Panc1 (cell line): ENCODE data around the gene RBP5. TPM values are rescaled to one million over a fixed set of nuclear protein-coding genes. Genes with fewer than 3 reads are reported as not detected.
"Not testable (repeated sequence)": the region's sequence is repeated elsewhere in the genome, so short reads cannot be mapped to it uniquely, and the experiment has no call there.

Source experiments
- ATAC-seq: fragments of 200-7000 bp; cut with Tn5 transposase; 2 replicates; pipeline ENCODE4 v1.9.1; 2020; ENCODE audit warnings: mild to moderate bottlenecking, moderate library complexity
- BruUV-seq: library from RNA; stranded (reverse); fragments of 400-500 nt; replicated peaks from 2 replicates; lab custom pipeline; 2021; lab: Mats Ljungman, UMichigan
- CTCF ChIA-PET: fragments of 300-600 bp; sonication (Branson Sonifier 250); formaldehyde crosslinking; loops from one replicate; lab custom pipeline; 2022; ENCODE audit warnings: antibody characterized with exemption; lab: Charles Lee
- POLR2A ChIA-PET: fragments of 300-600 bp; sonication (Branson Sonifier 250); formaldehyde crosslinking; loops from one replicate; lab custom pipeline; 2022; ENCODE audit warnings: antibody characterized with exemption; lab: Charles Lee
- DNase-seq: peaks from one replicate; pipeline ENCODE4 v3.0.0-alpha.2; 2010; ENCODE audit warnings: low read depth, low spot score
- H3K27ac ChIP-seq: 2 replicates; pipeline ENCODE4 v1.5.1; 2011; ENCODE audit warnings: mild to moderate bottlenecking, low read length, inconsistent platforms
- H3K27me3 ChIP-seq: fragments of 200-500 bp; sonication (Bioruptor generic); 2 replicates; pipeline ENCODE4 v1.6.0; 2014; ENCODE audit warnings: low read length, inconsistent platforms; ENCODE audit not compliant: control insufficient read depth, insufficient read depth
- H3K36me3 ChIP-seq: fragments of 200-500 bp; sonication (Bioruptor generic); 2 replicates; pipeline ENCODE4 v1.5.1; 2014; ENCODE audit warnings: inconsistent platforms, mild to moderate bottlenecking, low read length, moderate library complexity; ENCODE audit not compliant: control insufficient read depth, insufficient read depth
- H3K4me1 ChIP-seq: 2 replicates; pipeline ENCODE4 v1.5.1; 2011; ENCODE audit warnings: inconsistent platforms, mild to moderate bottlenecking, low read length, moderate library complexity; ENCODE audit not compliant: control insufficient read depth, insufficient read depth
- H3K4me3 ChIP-seq, 2 experiments: 2 replicates each; pipeline ENCODE4 v1.5.1; 2011 to 2012; ENCODE audit warnings: low read depth in 2 of 2, low read length in 2 of 2, mild to moderate bottlenecking in 2 of 2, inconsistent platforms in 1 of 2, moderate library complexity in 1 of 2
- H3K9me3 ChIP-seq: fragments of 200-500 bp; sonication (Bioruptor generic); 2 replicates; pipeline ENCODE4 v1.5.1; 2014; ENCODE audit warnings: low read depth, mild to moderate bottlenecking, inconsistent platforms, low read length, moderate library complexity; ENCODE audit not compliant: control insufficient read depth, insufficient read depth
- POLR2AphosphoS5 ChIP-seq: IDR thresholded peaks from 2 replicates; pipeline ENCODE4 v1.6.1; 2012; ENCODE audit warnings: mild to moderate bottlenecking, low read depth, low read length, moderate library complexity
- SIN3A ChIP-seq: IDR thresholded peaks from 2 replicates; pipeline ENCODE4 v1.6.1; 2012; ENCODE audit warnings: low read depth, mild to moderate bottlenecking, low read length, moderate library complexity, borderline replicate concordance; ENCODE audit not compliant: insufficient read depth
- TCF7L2 ChIP-seq: IDR thresholded peaks from 2 replicates; pipeline ENCODE4 v1.6.1; 2011; ENCODE audit warnings: mild to moderate bottlenecking, low read depth, low read length, inconsistent platforms
- in situ Hi-C: cut with HindIII; loops from 2 replicates; pipeline ENCODE4 v1.10.0; 2016; ENCODE audit warnings: low sequenced_read_pairs, low pct_unique_long_range_greater_than_20kb
- intact Hi-C: fragments of 100-400 bp; cut with micrococcal nuclease; formaldehyde crosslinking; loops from one replicate; pipeline ENCODE4 v1.10.0; 2022; ENCODE audit not compliant: unreplicated experiment
- total RNA-seq: library from RNA; stranded (reverse); gene quantifications from one replicate; pipeline ENCODE4 v1.2.1, GENCODE V29; 2021; ENCODE audit not compliant: unreplicated experiment
- TF ChIP-seq, protein P1 (sequence below), 2 experiments: IDR thresholded peaks; 2 replicates each; pipeline ENCODE4 v1.6.1; 2011 to 2012; ENCODE audit warnings: low read depth in 2 of 2, control low read depth in 1 of 2, low read length in 1 of 2, mild to moderate bottlenecking in 1 of 2, moderate library complexity in 1 of 2; ENCODE audit not compliant: insufficient read depth in 1 of 2
- TF ChIP-seq, protein P2 (sequence below): fragments of 450-650 bp; IDR thresholded peaks from 2 replicates; pipeline ENCODE4 v1.5.1; 2017; ENCODE audit warnings: mild to moderate bottlenecking

Gene RBP5
- total RNA-seq, 1 experiment from 2014 or later: not detected

DNA sequence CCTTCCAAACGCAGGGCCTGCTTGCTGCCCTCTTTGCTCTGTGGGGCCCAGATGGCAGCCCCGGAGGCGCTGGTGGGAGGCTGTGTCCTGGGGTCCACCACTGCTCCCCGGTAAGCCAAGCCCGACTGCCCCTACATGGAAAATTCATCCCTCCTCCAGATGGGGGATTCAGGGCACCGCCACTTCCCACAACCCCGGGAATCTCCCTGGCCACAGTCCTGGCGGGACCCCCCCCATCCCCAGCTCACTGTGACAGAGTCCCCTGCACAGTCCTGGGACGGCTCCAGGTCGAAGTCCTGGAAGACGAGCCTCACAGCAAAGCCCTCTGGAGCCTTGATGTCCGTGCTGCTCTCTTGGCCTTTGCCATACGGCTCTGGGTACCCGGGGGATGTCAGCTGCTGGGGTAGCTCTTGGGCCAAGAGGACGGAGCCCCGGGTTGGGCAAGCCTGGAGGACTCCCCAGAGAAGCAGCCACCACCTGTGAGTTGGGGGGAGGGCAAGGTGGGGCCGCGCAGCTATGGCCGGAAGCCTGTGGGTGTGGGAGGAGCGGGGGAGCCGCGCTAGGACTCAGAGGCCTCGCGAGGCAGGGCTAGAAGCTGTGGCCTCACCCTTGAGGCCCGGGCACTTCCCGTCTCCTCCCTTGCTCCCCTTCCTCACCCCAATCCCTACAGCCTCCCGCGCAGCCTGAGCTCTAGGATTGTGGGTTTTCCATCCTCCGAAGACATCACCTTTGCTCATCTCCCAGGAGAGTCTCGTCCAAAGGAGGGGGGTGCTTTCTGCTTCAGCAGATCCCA is 20.5 kb downstream of the RBP5 start:
- Histone ChIP-seq H3K4me1 (peaks cover 5% of the 10 kb centered on the region; the same call in 1 of the 2 replicates), H3K36me3 (no peaks in the 10 kb centered on the region; the same call in 1 of the 2 replicates), H3K4me3 (peak overlapping the region; percentile 51 to 75), H3K9me3 (peaks cover 7% of the 10 kb centered on the region; the same call in 1 of the 2 replicates), H3K27ac (peak overlapping the region; percentile 87), H3K27me3 (no peaks in the 10 kb centered on the region)
- no TSS peak for BruUV-seq
- TF ChIP-seq SIN3A (no peak), POLR2AphosphoS5 (no peak), TCF7L2 (no peak)
- TF ChIP-seq, protein P1, sequence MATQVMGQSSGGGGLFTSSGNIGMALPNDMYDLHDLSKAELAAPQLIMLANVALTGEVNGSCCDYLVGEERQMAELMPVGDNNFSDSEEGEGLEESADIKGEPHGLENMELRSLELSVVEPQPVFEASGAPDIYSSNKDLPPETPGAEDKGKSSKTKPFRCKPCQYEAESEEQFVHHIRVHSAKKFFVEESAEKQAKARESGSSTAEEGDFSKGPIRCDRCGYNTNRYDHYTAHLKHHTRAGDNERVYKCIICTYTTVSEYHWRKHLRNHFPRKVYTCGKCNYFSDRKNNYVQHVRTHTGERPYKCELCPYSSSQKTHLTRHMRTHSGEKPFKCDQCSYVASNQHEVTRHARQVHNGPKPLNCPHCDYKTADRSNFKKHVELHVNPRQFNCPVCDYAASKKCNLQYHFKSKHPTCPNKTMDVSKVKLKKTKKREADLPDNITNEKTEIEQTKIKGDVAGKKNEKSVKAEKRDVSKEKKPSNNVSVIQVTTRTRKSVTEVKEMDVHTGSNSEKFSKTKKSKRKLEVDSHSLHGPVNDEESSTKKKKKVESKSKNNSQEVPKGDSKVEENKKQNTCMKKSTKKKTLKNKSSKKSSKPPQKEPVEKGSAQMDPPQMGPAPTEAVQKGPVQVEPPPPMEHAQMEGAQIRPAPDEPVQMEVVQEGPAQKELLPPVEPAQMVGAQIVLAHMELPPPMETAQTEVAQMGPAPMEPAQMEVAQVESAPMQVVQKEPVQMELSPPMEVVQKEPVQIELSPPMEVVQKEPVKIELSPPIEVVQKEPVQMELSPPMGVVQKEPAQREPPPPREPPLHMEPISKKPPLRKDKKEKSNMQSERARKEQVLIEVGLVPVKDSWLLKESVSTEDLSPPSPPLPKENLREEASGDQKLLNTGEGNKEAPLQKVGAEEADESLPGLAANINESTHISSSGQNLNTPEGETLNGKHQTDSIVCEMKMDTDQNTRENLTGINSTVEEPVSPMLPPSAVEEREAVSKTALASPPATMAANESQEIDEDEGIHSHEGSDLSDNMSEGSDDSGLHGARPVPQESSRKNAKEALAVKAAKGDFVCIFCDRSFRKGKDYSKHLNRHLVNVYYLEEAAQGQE (IDR thresholded peaks at IDR 0.05; ENCODE audit: insufficient read depth in 1 of 2, low read depth in 2 of 2, low read length in 1 of 2): no peak
- TF ChIP-seq, protein P2, sequence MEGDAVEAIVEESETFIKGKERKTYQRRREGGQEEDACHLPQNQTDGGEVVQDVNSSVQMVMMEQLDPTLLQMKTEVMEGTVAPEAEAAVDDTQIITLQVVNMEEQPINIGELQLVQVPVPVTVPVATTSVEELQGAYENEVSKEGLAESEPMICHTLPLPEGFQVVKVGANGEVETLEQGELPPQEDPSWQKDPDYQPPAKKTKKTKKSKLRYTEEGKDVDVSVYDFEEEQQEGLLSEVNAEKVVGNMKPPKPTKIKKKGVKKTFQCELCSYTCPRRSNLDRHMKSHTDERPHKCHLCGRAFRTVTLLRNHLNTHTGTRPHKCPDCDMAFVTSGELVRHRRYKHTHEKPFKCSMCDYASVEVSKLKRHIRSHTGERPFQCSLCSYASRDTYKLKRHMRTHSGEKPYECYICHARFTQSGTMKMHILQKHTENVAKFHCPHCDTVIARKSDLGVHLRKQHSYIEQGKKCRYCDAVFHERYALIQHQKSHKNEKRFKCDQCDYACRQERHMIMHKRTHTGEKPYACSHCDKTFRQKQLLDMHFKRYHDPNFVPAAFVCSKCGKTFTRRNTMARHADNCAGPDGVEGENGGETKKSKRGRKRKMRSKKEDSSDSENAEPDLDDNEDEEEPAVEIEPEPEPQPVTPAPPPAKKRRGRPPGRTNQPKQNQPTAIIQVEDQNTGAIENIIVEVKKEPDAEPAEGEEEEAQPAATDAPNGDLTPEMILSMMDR: no peak
- peak; percentile 93 for ATAC-seq
- POLR2A ChIA-PET: interaction anchor here (0.5 to 0.7 kb wide), 2 partner anchors 100 to 419 kb away, joined by 3 to 6 read pairs; partner anchors contain the start of gene ZNF384
- in situ Hi-C loops: no loop called here
- intact Hi-C loops: no loop called here
- CTCF ChIA-PET: interaction anchor here (0.8 to 1.2 kb wide), 2 partner anchors 32 to 48 kb away, joined by 4 read pairs; partner anchors contain the start of gene C1S
- DNase-seq: no peak

DNA sequence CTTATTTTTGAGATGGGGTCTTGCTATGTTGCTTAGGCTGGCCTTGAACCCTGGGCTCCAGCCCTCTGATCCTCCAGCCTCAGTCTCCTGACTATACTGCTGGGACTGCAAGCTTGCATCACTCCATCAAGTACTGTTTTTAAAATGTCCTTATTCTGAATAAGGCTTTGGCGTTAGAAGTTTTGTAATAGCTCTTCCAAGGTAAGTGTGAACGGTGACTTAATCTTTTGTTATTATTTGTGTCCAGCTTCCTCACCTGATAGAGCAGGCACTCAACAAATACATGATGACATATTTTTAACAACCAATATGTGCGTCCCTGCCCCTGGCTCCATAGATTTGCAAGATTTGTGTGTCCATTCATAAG is 21.1 kb downstream of the RBP5 start:
- Histone ChIP-seq H3K4me1 (peaks cover 5% of the 10 kb centered on the region; the same call in 1 of the 2 replicates), H3K27ac (peak overlapping the region; percentile 87), H3K27me3 (no peaks in the 10 kb centered on the region), H3K9me3 (peaks cover 7% of the 10 kb centered on the region; the same call in 1 of the 2 replicates), H3K4me3 (peak overlapping the region; percentile 51 to 75), H3K36me3 (no peaks in the 10 kb centered on the region; the same call in 1 of the 2 replicates)
- ChIA-PET POLR2A (no interaction called here), CTCF (no interaction called here)
- no peak for DNase-seq
- no peak for TF ChIP-seq TCF7L2
- TF ChIP-seq POLR2AphosphoS5: no peak
- TF ChIP-seq, protein P1 (IDR thresholded peaks at IDR 0.05; ENCODE audit: insufficient read depth in 1 of 2, low read depth in 2 of 2, low read length in 1 of 2): no peak
- no peak for TF ChIP-seq SIN3A
- TF ChIP-seq, protein P2: no peak
- in situ Hi-C loops: no loop called here
- intact Hi-C loops: no loop called here
- ATAC-seq: no peak
- BruUV-seq: no TSS peak

DNA sequence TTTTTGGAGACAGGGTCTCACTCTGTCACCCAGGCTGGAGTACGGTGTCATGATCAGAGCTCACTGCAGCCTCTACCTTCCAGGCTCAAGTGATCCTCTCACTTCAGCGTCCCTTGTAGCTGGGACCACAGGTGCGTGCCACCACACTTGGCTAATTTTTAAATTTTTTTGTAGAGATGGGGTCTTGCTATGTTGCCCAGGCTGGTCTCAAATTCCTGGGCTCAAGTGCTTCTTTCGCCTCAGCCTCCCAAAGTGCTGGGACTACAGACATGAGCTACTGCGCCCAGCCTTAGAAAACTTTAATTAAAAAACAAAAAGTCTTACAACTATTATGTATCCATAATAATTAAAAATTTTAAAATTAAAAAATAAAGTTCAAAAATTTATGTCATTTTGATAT is 21.5 kb downstream of the RBP5 start:
- intact Hi-C loops, DNase-seq, H3K27ac ChIP-seq, H3K36me3 ChIP-seq, H3K4me3 ChIP-seq, in situ Hi-C loops, CTCF ChIA-PET, H3K27me3 ChIP-seq, ATAC-seq, POLR2A ChIA-PET, H3K9me3 ChIP-seq, BruUV-seq, H3K4me1 ChIP-seq: not testable (repeated sequence)
